ENCODE results near the gene KDR.

DNA sequence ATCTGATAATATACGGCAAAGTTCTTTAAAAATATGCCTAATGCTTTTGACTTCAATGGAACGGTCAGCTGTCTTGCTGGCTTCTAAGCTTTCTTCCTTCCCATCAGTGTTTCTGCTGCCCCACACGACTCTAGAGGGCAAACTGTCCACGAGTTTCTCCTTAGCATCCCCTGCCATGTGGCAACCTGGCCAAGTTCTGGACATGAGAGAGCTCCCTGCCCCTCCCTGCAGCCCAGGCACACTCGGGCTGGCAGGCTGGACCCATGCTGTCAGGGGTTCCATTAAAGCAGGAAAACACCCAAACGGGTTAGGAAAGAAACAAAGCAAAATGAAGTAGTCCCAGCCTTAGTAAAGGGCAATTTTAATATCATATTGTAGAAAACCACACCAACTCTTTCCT is 38.8 kb downstream of the KDR start:
- TF ChIP-seq POLR2A (IDR thresholded peaks at IDR 0.05) = no peak
- TF ChIP-seq, protein P1, sequence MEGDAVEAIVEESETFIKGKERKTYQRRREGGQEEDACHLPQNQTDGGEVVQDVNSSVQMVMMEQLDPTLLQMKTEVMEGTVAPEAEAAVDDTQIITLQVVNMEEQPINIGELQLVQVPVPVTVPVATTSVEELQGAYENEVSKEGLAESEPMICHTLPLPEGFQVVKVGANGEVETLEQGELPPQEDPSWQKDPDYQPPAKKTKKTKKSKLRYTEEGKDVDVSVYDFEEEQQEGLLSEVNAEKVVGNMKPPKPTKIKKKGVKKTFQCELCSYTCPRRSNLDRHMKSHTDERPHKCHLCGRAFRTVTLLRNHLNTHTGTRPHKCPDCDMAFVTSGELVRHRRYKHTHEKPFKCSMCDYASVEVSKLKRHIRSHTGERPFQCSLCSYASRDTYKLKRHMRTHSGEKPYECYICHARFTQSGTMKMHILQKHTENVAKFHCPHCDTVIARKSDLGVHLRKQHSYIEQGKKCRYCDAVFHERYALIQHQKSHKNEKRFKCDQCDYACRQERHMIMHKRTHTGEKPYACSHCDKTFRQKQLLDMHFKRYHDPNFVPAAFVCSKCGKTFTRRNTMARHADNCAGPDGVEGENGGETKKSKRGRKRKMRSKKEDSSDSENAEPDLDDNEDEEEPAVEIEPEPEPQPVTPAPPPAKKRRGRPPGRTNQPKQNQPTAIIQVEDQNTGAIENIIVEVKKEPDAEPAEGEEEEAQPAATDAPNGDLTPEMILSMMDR (IDR thresholded peaks at IDR 0.05) = no peak

Data from ovary (tissue), 3 donors.